Stimulated activated memory B cell treated with anti-CD40 and anti-IgM and Interleukin-4, amounts not matched to agents 10 μg/mL and 1 μg/mL and 100 μg/mL, for 72 hours (primary cell): ENCODE measurements around the gene NBEAL1.
"Not testable (repeated sequence)": the region's sequence is repeated elsewhere in the genome, so short reads cannot be mapped to it uniquely, and the experiment has no call there.

Source experiments
- ATAC-seq: fragments of 150-1000 bp; cut with Tn5 transposase; 2 replicates; pipeline ENCODE4 v1.10.0; 2021
- H3K27ac Mint-ChIP-seq: one replicate; pipeline ENCODE4 v1.8.0; 2022; ENCODE audit warnings: mild to moderate bottlenecking, mixed read lengths
- H3K27me3 Mint-ChIP-seq: one replicate; pipeline ENCODE4 v1.8.0; 2022; ENCODE audit warnings: mixed read lengths
- H3K36me3 Mint-ChIP-seq: one replicate; pipeline ENCODE4 v1.8.0; 2022; ENCODE audit warnings: mixed read lengths
- H3K4me1 Mint-ChIP-seq: one replicate; pipeline ENCODE4 v1.8.0; 2022; ENCODE audit warnings: mixed read lengths
- H3K4me3 Mint-ChIP-seq: one replicate; pipeline ENCODE4 v1.8.0; 2022; ENCODE audit warnings: mild to moderate bottlenecking, moderate library complexity, mixed read lengths
- H3K9me3 Mint-ChIP-seq: one replicate; pipeline ENCODE4 v1.8.0; 2022; ENCODE audit warnings: mixed read lengths

The NBEAL1 gene

DNA sequence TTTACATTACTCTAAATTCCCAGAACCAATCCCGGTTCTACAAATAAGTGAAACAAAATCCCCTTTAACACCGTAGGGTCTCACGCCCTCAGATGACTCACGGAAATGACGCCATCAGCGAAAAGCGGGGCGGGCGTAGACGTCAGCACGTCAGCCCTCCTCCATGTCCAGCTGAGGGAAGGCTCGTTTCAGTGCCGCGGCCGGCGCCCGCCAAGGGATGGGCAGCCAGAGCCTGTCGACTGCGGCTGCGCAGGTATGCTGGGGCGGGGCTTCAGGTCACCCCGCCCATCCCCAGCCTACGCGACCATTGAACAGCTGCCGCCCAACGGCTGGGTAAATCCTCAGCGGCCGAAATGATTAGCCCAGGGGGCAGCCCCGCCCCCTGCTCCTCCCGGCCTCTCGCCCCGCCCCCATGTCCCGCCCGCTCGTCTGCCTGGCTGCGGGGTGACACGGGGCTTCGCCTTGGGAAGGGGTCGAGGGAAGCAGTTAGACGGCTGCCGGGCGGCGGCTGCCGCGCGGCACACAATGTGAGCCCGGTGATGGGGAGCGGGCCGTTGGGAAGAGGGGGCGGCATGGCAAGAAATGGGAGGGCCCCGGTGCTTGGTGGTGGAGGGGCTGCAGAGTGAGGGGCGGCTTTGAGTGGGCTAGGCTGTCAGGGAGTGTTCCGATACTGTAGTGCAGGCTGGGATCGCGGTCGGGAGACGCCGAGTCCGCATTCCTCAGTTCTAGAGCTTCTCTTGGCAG is at the start of gene NBEAL1:
TSS of gene NBEAL1 (plus strand) at position 420 of the 744 bp plus-strand sequence. CDS start 1,510 bp downstream, outside the sequence.
- H3K4me1 Mint-ChIP-seq, result peaks cover 25% of the 10 kb centered on the region

DNA sequence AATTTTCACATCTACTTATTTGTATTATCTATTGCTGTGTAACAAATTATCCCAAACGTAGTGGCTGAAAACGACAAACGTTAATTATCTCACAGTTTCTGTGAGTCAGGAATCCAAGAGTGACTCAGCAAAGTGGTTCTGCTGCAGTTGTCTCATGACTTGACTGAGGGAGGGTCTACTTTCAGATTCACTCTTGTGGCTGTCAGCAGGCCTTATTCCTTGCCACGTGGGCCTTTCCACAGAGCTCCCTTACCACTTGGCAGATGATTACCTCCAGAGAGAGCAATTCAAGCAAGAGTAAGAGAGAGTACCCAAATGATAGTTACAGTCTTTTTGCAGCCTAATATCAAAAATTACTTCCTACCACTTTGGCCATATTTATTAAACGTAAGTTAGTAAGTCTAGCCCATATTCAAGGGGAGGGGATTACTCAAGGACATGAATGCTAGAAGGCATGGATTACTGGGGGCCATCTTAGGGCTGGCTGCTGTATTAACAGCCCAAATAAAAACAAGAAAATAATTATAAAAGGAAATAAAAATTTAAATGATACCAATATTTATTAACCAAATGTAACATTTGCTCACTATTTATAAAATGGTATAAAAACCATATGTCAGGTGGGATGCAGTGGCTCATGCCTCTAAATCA is 48.7 kb upstream of the NBEAL1 start:
- ATAC-seq, result no peak
- Mint-ChIP-seq H3K9me3 (no peaks in the 10 kb centered on the region), H3K4me1 (no peaks in the 10 kb centered on the region), H3K27ac (no peak overlapping the region), H3K4me3 (no peak overlapping the region), H3K36me3 (peaks cover 21% of the 10 kb centered on the region), H3K27me3 (no peaks in the 10 kb centered on the region)

More for the DNA sequence above, at the start of gene NBEAL1:
- Mint-ChIP-seq H3K27me3 (no peaks in the 10 kb centered on the region), H3K36me3 (peaks cover 7% of the 10 kb centered on the region), H3K27ac (peak within 1 kb of the TSS; percentile 86), H3K9me3 (no peaks in the 10 kb centered on the region), H3K4me3 (peak within 1 kb of the TSS; percentile 98)
- peak; percentile 99 for ATAC-seq

DNA sequence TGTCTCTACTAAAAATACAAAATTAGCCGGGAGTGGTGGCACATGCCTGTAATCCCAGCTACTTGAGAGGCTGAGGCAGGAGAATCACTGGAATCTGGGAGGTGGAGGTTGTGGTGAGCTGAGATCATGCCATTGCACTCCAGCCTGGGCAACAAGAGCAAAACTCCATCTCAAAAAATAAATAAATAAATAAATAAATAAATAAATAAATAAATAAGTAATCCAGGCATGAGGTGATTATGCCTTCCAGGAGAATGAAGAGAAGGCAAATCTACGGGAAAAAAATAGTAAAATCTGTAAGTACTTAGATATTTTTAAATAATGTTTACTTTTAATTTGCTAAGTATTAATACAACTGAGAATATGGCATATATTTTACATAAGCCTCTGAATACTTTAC is 45.3 kb upstream of the NBEAL1 start:
- not testable (repeated sequence) for H3K9me3 Mint-ChIP-seq, H3K4me1 Mint-ChIP-seq, ATAC-seq, H3K27ac Mint-ChIP-seq, H3K4me3 Mint-ChIP-seq, H3K27me3 Mint-ChIP-seq
- peaks cover 30% of the 10 kb centered on the region for H3K36me3 Mint-ChIP-seq

DNA sequence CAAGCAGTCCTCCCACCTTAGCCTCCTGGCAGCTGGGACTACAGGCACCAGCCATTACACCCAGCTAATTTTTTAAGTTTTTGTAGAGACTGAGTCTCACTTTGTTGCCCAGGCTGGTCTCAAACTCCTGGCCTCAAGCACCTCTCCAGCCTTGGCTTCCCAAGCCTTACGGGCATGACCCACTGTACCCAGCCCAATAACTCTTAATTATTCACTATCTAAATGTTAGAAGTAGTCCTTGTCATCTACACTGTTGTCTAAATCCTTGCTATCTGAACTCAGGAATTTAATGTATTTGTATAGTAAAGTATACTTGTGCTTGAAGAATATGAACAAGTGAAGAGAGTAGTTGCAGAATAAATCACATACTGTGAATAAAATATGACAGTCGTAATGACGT is 37.9 kb upstream of the NBEAL1 start:
- no peaks in the 10 kb centered on the region for H3K4me1 Mint-ChIP-seq
- no peaks in the 10 kb centered on the region for H3K27me3 Mint-ChIP-seq
- H3K9me3 Mint-ChIP-seq, result no peaks in the 10 kb centered on the region
- ATAC-seq, result no peak
- H3K27ac Mint-ChIP-seq, result peak overlapping the region; percentile 39
- H3K4me3 Mint-ChIP-seq, result no peak overlapping the region
- H3K36me3 Mint-ChIP-seq, result peaks cover 45% of the 10 kb centered on the region

DNA sequence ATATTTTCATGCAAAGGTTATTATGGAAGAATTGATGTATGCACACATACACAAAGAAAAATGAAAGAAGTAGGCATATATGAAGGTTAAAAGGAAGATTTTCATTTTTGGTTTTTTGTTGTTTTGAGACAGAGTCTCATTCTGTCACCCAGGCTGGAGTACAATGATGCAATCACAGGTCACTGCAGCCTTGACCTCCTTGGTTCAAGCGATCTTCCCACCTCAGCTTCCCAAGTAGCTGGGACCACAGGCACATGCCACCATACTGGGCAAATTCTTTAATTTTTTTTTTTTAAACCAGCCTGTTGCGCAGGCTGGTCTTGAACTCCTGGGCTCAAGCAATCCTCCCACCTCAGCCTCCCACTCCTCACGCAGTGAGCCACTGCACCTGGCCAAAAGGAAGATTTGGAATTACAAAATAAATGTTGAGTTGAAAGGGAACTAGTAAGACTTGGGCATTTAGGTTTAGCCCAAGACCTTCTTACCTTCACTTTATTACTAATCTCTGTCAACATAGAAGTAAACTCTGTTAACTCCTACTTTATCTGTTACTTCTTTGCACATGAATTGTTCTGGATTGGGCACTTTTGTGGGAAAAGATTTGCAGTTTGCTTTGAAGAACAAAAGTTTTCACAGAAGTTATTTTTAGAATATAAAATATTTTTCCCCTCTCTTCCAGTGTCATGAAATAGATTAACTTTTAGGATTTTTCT is 31.7 kb upstream of the NBEAL1 start:
- no peak for ATAC-seq
- Mint-ChIP-seq H3K9me3 (no peaks in the 10 kb centered on the region), H3K4me1 (no peaks in the 10 kb centered on the region), H3K27ac (no peak overlapping the region), H3K36me3 (peaks cover 37% of the 10 kb centered on the region), H3K4me3 (no peak overlapping the region), H3K27me3 (no peaks in the 10 kb centered on the region)

DNA sequence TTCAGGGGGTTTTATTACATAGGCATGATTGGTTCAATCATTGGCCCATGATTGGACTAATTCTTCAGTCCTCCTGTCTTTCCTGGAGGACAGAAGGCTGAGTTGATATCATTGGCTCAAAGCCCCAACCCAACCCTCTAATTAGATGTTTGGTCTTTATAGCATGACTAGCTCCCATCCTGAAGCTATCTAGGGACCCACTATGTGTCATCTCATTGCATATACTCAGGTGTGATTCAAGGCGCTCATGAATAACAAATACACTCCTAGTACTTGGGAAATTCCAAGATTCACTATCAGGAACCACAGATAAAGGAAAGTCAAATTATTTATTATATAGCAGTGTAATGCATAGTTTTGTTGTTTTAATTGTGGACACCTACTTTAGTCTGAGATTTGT is 24.9 kb upstream of the NBEAL1 start:
- H3K27ac Mint-ChIP-seq, result no peak overlapping the region

DNA sequence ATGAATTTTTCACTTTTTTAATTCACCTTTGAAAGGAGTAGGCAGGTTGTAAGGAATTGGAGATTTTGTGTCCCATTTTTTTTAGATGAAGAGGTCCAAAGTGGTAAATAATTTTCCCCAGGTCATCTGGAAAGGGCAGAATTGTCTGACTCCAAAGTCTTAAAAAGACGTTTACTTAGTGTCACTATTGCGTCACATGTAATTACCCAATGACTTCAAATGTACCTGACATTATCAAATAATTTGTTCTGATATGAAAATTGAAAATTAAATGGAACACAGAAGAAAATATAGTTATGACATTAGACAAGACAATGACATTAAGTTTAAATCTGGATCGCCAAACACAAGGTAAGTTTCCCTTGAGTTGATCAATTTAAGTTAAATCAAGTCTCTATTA is 24.2 kb upstream of the NBEAL1 start:
- Mint-ChIP-seq H3K4me1 (no peaks in the 10 kb centered on the region), H3K27me3 (peaks cover 5% of the 10 kb centered on the region), H3K4me3 (no peak overlapping the region), H3K9me3 (no peaks in the 10 kb centered on the region), H3K27ac (no peak overlapping the region), H3K36me3 (no peaks in the 10 kb centered on the region)
- no peak for ATAC-seq

More for the DNA sequence above, 24.9 kb upstream of the NBEAL1 start:
- Mint-ChIP-seq H3K4me1 (no peaks in the 10 kb centered on the region), H3K4me3 (no peak overlapping the region), H3K36me3 (no peaks in the 10 kb centered on the region), H3K27me3 (no peaks in the 10 kb centered on the region), H3K9me3 (no peaks in the 10 kb centered on the region)
- ATAC-seq, result no peak

DNA sequence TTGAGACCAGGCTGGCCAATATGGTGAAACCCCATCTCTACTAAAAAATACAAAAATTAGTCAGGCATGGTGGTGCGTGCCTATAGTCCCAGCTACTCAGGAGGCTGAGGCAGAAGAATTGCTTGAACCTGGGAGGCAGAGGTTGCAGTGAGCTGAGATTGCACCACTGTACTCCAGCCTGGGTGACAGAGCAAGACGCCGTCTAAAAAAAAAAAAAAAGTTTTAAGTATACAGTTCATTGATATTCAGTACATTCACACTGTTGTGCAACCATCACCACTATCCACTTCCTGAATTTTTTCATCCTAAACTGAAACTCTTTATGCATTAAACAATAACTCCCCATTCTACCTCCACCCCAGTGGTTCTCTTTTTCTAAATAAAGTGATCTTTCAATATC is 17.6 kb upstream of the NBEAL1 start:
- not testable (repeated sequence) for H3K36me3 Mint-ChIP-seq, H3K4me3 Mint-ChIP-seq, H3K27ac Mint-ChIP-seq, H3K4me1 Mint-ChIP-seq, H3K9me3 Mint-ChIP-seq, ATAC-seq
- H3K27me3 Mint-ChIP-seq, result peaks cover 10% of the 10 kb centered on the region

DNA sequence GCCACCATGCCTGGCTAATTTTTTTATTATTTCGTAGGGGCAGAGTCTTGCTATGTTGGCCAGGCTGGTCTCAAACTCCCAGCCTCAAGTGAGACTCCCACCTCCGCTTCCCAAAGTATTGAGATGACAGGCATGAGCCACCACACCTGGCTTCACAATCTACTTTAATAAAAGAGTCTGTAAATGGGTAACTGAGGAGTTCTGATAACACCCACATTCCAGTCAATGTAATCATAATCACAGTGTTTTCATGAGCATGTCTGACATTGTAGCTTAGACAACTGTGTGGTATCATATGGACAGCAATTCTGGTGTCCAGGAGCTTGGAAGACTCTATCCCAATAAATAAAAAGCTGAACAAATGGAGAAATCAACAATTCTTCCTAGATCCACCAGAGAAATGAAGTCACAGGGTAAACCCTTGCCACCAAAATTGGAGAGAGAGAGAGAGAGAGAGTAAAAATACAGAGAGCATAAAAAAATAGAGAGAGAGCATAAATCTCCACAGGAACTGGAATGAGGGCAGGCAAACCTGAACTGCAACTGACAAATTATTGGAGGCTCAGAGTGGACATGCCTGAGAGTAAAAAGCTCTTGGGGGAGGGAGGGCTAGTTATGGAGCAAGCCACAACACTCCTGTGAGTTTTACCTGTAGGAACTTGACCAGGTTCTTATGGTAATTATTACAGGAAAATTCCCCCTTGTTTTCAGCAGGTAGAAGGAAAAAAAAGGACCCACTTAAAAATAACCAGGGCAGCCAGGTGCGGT is 12.4 kb upstream of the NBEAL1 start:
- Mint-ChIP-seq H3K9me3 (no peaks in the 10 kb centered on the region), H3K4me3 (no peak overlapping the region), H3K27me3 (peaks cover 9% of the 10 kb centered on the region), H3K4me1 (no peaks in the 10 kb centered on the region), H3K36me3 (no peaks in the 10 kb centered on the region), H3K27ac (no peak overlapping the region)
- ATAC-seq, result no peak

DNA sequence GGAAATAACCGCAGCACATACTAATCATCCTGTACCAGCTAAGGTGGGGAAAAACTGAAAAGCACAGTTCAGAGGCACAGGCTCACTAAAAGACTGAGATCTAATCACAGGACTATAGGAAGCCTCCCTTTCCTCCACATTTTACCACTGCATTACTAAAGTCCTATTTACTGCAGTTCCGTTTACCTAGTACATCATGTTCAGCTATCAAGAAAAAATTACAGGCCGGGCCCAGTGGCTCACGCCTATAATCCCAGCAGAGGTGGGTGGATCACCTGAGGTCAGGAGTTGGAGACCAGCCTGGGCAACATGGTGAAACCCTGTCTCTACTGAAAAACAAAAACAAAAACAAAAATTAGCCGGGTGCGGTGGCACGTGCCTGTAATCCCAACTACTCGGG is 11.0 kb upstream of the NBEAL1 start:
- H3K36me3 Mint-ChIP-seq, result no peaks in the 10 kb centered on the region
- no peak overlapping the region for H3K4me3 Mint-ChIP-seq
- no peaks in the 10 kb centered on the region for H3K4me1 Mint-ChIP-seq
- no peak overlapping the region for H3K27ac Mint-ChIP-seq
- ATAC-seq, result no peak
- peaks cover 9% of the 10 kb centered on the region for H3K27me3 Mint-ChIP-seq
- peaks cover 2% of the 10 kb centered on the region for H3K9me3 Mint-ChIP-seq

DNA sequence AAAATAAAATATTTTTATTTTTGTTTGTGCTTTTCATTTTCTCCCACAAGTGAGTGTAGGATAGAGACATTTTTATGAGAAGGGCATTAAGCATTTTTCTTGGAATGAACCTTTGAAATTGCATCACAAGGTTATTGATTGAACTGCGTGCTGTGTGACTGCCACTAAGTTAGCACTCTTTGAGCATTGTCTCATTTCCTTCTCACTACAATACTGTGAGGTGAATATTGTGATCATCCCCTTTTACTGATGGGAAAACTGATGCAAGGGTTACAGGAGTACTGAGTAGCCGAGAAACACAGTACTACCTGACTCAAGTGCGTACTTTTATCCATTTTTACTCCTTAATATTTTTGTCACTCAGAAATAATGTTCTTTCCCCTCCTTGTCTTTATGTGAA is 2.0 kb downstream of the NBEAL1 start:
- H3K9me3 Mint-ChIP-seq, result no peaks in the 10 kb centered on the region
- H3K4me1 Mint-ChIP-seq, result peaks cover 25% of the 10 kb centered on the region
- no peaks in the 10 kb centered on the region for H3K27me3 Mint-ChIP-seq
- no peak for ATAC-seq
- H3K36me3 Mint-ChIP-seq, result peaks cover 7% of the 10 kb centered on the region
- no peak overlapping the region for H3K4me3 Mint-ChIP-seq
- H3K27ac Mint-ChIP-seq, result no peak overlapping the region

DNA sequence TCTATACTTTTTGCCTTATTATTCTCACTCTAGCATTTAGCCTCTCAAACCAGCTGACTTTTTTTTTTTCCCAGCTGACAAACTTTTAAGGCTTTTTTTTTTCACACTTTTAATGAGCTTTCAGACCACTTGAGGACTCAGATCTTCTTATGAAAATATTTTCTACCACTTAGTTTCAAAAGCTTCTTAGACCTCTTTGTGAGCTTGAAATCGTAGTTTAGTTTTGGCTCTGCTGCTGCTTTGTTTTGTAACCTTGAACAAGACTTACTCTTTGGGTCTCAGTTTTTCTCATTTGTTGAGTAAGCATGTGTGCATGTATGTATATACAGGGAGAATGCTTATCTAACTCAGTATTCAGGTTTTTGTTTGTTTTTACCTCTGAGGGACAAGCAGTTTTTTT is 3.5 kb downstream of the NBEAL1 start:
- no peaks in the 10 kb centered on the region for H3K27me3 Mint-ChIP-seq
- peak overlapping the region; percentile 13 for H3K4me3 Mint-ChIP-seq
- no peaks in the 10 kb centered on the region for H3K9me3 Mint-ChIP-seq
- H3K4me1 Mint-ChIP-seq, result peaks cover 25% of the 10 kb centered on the region
- H3K27ac Mint-ChIP-seq, result no peak overlapping the region
- no peak for ATAC-seq
- H3K36me3 Mint-ChIP-seq, result peaks cover 7% of the 10 kb centered on the region

DNA sequence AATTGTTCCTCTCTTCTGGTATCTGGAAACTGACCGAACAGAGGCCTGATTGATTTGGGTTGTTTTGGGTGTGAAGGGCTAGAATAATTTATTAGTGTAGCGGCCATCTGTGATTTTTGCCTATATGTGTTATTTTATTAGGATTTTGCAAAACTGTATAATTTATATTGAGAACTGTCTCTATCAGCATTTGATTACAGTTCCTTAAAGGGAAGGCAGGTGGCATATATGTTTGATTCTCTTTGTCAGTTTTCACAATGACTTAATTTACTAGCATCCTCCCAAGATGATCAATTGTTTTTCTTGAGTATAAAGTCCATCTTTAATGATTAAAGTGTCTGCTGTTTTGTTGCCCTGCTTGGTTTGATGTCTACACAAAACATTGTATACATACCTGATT is 4.5 kb downstream of the NBEAL1 start:
- no peak for ATAC-seq
- no peaks in the 10 kb centered on the region for H3K9me3 Mint-ChIP-seq
- H3K4me3 Mint-ChIP-seq, result no peak overlapping the region
- peaks cover 13% of the 10 kb centered on the region for H3K36me3 Mint-ChIP-seq
- no peak overlapping the region for H3K27ac Mint-ChIP-seq
- H3K27me3 Mint-ChIP-seq, result no peaks in the 10 kb centered on the region
- peaks cover 25% of the 10 kb centered on the region for H3K4me1 Mint-ChIP-seq

DNA sequence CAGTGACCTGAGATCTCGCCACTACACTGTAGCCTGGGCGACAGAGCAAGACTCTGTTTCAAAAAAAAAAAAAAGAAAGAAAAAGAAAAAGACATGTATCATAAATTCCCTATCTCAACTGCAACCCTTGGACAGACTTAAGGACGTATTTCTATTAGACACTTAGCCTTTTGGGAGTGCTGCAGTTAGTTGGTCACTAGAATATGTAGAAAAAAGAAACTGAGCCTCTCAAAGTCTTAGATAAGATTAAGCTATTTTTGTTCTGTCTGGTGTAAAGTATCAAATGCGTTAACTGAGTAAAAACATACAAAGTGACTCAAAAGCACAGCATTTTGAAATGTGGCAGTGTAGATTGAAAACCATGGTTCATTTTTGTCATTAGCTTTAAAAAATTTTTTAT is 7.3 kb downstream of the NBEAL1 start:
- no peak overlapping the region for H3K4me3 Mint-ChIP-seq
- H3K9me3 Mint-ChIP-seq, result no peaks in the 10 kb centered on the region
- no peak for ATAC-seq
- H3K27ac Mint-ChIP-seq, result no peak overlapping the region
- H3K27me3 Mint-ChIP-seq, result no peaks in the 10 kb centered on the region
- H3K36me3 Mint-ChIP-seq, result peaks cover 13% of the 10 kb centered on the region
- peaks cover 19% of the 10 kb centered on the region for H3K4me1 Mint-ChIP-seq

DNA sequence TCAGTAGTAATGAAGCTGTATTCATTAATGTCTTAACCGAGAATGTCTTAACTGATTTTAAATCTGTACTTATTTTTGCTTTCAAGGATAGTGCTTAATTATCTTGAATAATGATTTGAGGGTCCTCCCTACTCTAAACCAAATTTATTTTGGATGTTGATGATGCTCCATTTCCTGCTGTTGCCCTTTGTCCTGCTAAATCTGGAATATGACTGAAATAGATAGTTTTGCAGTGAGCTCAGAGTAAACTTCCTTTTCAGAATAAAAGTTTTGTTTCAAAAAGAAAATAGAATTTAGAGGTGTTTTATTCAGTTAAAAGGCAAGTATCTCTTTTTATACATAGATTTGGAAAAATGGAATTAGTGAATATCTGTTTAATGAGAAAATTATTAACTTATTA is 8.1 kb downstream of the NBEAL1 start:
- no peak for ATAC-seq
- Mint-ChIP-seq H3K27ac (no peak overlapping the region), H3K27me3 (no peaks in the 10 kb centered on the region), H3K9me3 (no peaks in the 10 kb centered on the region), H3K36me3 (peaks cover 13% of the 10 kb centered on the region), H3K4me3 (no peak overlapping the region), H3K4me1 (peaks cover 19% of the 10 kb centered on the region)
